SU-DHL-6 (cell line): ENCODE results near the gene APOC1.

ENCODE experiments used
- EZH2phosphoT487 ChIP-seq: fragments of 200-600 bp; sonication (generic), shearing (Covaris generic); conservative IDR thresholded peaks from 2 replicates; pipeline ENCODE4 v1.6.1; 2018; ENCODE audit warnings: mild to moderate bottlenecking, antibody characterized with exemption, low read length, moderate library complexity, mixed read lengths
- TF ChIP-seq, protein P1 (sequence below): fragments of 200-600 bp; sonication (generic); IDR thresholded peaks from one replicate; pipeline ENCODE4 v1.5.1; 2017; ENCODE audit warnings: antibody characterized with exemption, mild to moderate bottlenecking, low read length, moderate library complexity; ENCODE audit not compliant: insufficient read depth, poor library complexity, severe bottlenecking

DNA sequence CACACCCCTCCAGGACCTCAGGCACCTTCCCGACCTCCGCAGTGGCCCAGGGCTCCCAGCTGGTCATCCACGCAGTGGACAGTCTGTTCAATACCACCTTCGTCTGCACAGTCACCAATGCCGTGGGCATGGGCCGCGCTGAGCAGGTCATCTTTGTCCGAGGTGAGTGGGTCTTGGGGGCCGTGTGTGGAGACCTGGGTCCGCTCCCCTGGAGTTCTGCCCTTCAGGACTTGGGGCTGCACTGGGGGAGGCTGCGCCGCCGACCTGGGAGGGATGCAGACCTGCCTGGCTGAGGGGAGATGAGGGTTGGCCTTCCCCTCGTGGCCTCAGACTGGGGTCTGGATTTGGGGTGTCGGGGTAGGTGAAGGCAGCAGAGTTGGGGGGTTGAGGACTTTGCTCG, 40.1 kb upstream of the APOC1 start:
- TF ChIP-seq, protein P1, sequence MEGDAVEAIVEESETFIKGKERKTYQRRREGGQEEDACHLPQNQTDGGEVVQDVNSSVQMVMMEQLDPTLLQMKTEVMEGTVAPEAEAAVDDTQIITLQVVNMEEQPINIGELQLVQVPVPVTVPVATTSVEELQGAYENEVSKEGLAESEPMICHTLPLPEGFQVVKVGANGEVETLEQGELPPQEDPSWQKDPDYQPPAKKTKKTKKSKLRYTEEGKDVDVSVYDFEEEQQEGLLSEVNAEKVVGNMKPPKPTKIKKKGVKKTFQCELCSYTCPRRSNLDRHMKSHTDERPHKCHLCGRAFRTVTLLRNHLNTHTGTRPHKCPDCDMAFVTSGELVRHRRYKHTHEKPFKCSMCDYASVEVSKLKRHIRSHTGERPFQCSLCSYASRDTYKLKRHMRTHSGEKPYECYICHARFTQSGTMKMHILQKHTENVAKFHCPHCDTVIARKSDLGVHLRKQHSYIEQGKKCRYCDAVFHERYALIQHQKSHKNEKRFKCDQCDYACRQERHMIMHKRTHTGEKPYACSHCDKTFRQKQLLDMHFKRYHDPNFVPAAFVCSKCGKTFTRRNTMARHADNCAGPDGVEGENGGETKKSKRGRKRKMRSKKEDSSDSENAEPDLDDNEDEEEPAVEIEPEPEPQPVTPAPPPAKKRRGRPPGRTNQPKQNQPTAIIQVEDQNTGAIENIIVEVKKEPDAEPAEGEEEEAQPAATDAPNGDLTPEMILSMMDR = no peak
- no peak for TF ChIP-seq EZH2phosphoT487
